HG03045 (cell line): Measurements from ENCODE around the gene GOLGB1.
"Not testable (repeated sequence)": the region's sequence is repeated elsewhere in the genome, so short reads cannot be mapped to it uniquely, and the experiment has no call there.

Experiments used
- ATAC-seq: cut with Tn5 transposase; IDR thresholded peaks from one replicate; pipeline ENCODE4 v1.9.1; 2021; ENCODE audit warnings: mild to moderate bottlenecking, moderate library complexity; ENCODE audit not compliant: unreplicated experiment

The GOLGB1 gene

GRCh38 chr3:121696186-121696585 is 53.4 kb downstream of the GOLGB1 start:
- ATAC-seq = no peak

- ATAC-seq = no peak
Observed at GRCh38 chr3:121692010-121692699, 57.4 kb downstream of the GOLGB1 start.

GRCh38 chr3:121690777-121691405 is 58.6 kb downstream of the GOLGB1 start:
- no peak for ATAC-seq

GRCh38 chr3:121688747-121689146 is 60.8 kb downstream of the GOLGB1 start:
- ATAC-seq = not testable (repeated sequence)

- no peak for ATAC-seq
Observed at GRCh38 chr3:121681792-121682191, 67.7 kb downstream of the GOLGB1 start.

- no peak for ATAC-seq
Observed at GRCh38 chr3:121677141-121677540, 72.4 kb downstream of the GOLGB1 start.

GRCh38 chr3:121670676-121671075 is 78.9 kb downstream of the GOLGB1 start:
- ATAC-seq = no peak

- ATAC-seq = no peak
Observed at GRCh38 chr3:121667333-121667732, 82.2 kb downstream of the GOLGB1 start.

- ATAC-seq = no peak
Observed at GRCh38 chr3:121665488-121665887, 84.1 kb downstream of the GOLGB1 start.

GRCh38 chr3:121663171-121663847 is 86.2 kb downstream of the GOLGB1 start:
- ATAC-seq = no peak

- ATAC-seq = no peak
Observed at GRCh38 chr3:121662742-121663141, 86.8 kb downstream of the GOLGB1 start.

- ATAC-seq = no peak
Observed at GRCh38 chr3:121661376-121661775, 88.2 kb downstream of the GOLGB1 start.

- peak; percentile 83 for ATAC-seq
Observed at GRCh38 chr3:121660356-121661171, 89.0 kb downstream of the GOLGB1 start, which contains the start of gene HCLS1. TSS of gene HCLS1 (minus strand) at chr3:121660903. CDS start at chr3:121658347, 2,556 bp downstream.

- ATAC-seq = no peak
Observed at GRCh38 chr3:121659586-121659985, 90.0 kb downstream of the GOLGB1 start.

- ATAC-seq = no peak
Observed at GRCh38 chr3:121658716-121659435, 90.7 kb downstream of the GOLGB1 start.

GRCh38 chr3:121654493-121655385 is 94.8 kb downstream of the GOLGB1 start:
- peak; percentile 76 for ATAC-seq

GRCh38 chr3:121651684-121652083 is 97.9 kb downstream of the GOLGB1 start:
- no peak for ATAC-seq

GRCh38 chr3:121649645-121650044 is 99.9 kb downstream of the GOLGB1 start:
- no peak for ATAC-seq

- ATAC-seq = no peak
Observed at GRCh38 chr3:121648219-121648958, 101.2 kb downstream of the GOLGB1 start.
